ENCODE results near the gene CUX1. TPM values are rescaled to one million over a fixed set of nuclear protein-coding genes. Genes with fewer than 3 reads are reported as not detected.
"Not testable (repeated sequence)": the region's sequence is repeated elsewhere in the genome, so short reads cannot be mapped to it uniquely, and the experiment has no call there.

CUX1 gene
- total RNA-seq, 8 experiments from 2014 or later: 9.2 to 52.7 (median 24.2) TPM

DNA sequence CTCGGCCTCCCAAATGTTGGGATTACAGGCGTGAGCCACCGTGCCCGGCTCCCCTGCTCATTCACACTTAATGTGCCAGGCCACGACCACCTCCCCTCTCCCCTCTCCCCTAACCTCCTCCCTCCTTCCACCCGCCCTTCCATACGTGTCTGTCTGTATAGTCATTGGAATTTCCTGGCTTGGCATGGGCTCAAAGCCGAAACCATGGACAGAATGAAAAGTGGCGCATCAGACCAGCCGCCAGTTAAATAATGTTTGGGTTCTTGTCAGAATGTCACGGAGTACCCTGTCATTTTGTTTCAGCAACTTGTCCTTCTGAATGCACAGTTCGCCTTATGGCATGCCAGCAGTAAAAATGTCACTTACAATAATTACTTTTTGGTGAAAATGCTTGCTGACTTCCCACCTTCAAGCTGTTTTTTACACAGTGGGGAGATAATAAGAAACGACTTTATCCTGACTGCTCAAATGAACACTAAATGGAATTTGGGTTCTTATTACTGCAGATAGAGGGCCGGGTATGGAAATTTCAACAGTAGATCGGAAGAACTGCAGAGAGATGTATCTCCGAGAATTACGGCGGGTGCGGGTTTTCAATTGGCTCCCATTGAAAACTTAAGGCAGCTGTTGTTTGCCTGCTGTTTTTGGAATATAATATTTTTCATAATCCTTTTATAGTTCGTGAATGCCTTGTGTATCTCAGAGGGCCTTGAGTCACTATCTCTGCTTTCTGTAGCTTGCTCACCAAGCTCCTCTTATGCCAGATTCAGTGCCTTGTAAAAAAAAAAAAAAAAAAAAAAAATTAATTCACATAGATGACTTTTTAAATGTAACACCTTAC, 403.8 kb downstream of the CUX1 start:
- 78 to 100% (median 93%) methylated on average over 3 to 13 of the region's 20 CpGs; no CpG with 5 or more reads in 1 of the 10 experiments for WGBS, 10 experiments

DNA sequence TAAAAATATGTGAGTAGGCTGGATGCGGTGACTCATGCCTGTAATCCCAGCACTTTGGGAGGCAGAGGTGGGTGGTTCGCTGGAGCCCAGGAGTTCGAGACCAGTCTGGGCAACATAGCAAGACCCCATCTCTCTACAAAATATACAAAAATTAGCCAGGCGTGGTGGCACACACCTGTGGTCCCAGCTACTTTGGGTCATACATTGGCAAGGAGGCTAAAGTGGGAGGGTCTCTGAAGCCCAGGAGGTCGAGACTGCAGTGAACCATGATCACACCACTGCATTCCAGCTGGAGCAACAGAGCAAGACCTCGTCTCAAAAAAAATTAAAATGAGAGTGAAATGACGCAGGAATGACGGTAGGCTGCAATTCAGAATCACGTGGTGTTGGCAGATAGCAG, 404.5 kb downstream of the CUX1 start:
- no peak overlapping the region for H3K27ac ChIP-seq
- WGBS, 10 experiments: 80 to 100% (median 100%) methylated on average over 1 to 4 of the region's 9 CpGs; no CpG with 5 or more reads in 3 of the 10 experiments
- in situ Hi-C loops (cut with MboI; ENCODE audit: low pct_unique_long_range_greater_than_20kb in 2 of 9, low sequenced_read_pairs in 9 of 9, unreplicated experiment in 9 of 9): no loop called here
- peaks cover 0 to under 1% of the 10 kb centered on the region in 2 donors for H3K4me1 ChIP-seq (replicated peaks in 1 of 2)
- H3K4me3 ChIP-seq: no peak overlapping the region
- ATAC-seq (replicated peaks in 6 of 8): no peak

More for the DNA sequence above, 403.8 kb downstream of the CUX1 start:
- in situ Hi-C loops (cut with MboI; ENCODE audit: low pct_unique_long_range_greater_than_20kb in 2 of 9, low sequenced_read_pairs in 9 of 9, unreplicated experiment in 9 of 9): no loop called here
- H3K4me3 ChIP-seq: no peak overlapping the region
- no peak overlapping the region for H3K27ac ChIP-seq
- peaks cover 0 to 4% of the 10 kb centered on the region in 2 donors for H3K4me1 ChIP-seq (replicated peaks in 1 of 2)
- no peak for ATAC-seq (replicated peaks in 6 of 8)

DNA sequence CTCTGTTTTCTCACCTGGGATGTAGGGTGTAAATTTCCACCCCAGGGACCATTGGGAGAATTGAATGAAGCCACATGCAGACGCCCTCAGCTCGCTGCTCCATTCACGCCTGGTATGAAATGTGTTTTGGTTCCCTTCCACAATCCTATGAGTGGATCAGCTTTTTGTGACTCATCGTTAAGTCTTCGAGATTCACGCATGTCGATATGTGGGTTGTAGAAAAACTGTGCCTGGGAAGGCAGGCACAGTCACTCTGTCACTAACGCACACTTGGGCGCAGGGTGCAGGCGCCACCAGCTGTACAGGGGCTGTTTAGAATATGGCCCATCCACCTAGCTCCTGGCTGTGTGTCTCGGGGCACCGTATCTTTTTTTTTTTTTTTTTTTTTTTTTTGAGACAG, 405.0 kb downstream of the CUX1 start:
- H3K27ac ChIP-seq: no peak overlapping the region
- 67 to 100% (median 97%) methylated on average over 1 to 8 of the region's 12 CpGs; no CpG with 5 or more reads in 3 of the 10 experiments for WGBS, 10 experiments

DNA sequence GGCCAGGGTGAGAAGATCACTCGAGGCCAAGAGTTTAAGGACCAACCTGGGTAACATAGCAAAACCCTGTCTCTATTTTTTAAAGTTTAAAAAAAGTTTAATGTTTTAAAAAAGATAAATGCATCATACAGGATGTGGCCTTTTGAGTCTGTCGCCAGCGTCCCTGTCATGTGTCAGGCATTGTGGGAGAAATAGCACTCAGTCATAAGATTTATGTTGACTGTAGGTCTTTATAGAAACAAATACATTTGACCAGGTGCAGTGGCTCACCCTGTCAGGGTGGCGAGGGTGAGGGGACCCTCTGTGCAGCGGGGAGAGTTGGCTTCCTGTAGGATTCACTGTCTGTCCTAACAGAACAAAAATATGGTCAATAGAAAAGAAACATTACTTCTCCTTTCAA, 405.8 kb downstream of the CUX1 start:
- no peak for ATAC-seq (replicated peaks in 6 of 8)
- 86 to 100% (median 96%) methylated on average over 2 to 5 of the region's 5 CpGs; no CpG with 5 or more reads in 2 of the 10 experiments for WGBS, 10 experiments
- in situ Hi-C loops (cut with MboI; ENCODE audit: low pct_unique_long_range_greater_than_20kb in 2 of 9, low sequenced_read_pairs in 9 of 9, unreplicated experiment in 9 of 9): no loop called here

More for the DNA sequence above, 405.0 kb downstream of the CUX1 start:
- Histone ChIP-seq H3K4me1 (replicated peaks in 1 of 2) (no peaks in the 10 kb centered on the region), H3K4me3 (no peak overlapping the region)
- in situ Hi-C loops (cut with MboI; ENCODE audit: low pct_unique_long_range_greater_than_20kb in 2 of 9, low sequenced_read_pairs in 9 of 9, unreplicated experiment in 9 of 9): no loop called here
- no peak for ATAC-seq (replicated peaks in 6 of 8)

DNA sequence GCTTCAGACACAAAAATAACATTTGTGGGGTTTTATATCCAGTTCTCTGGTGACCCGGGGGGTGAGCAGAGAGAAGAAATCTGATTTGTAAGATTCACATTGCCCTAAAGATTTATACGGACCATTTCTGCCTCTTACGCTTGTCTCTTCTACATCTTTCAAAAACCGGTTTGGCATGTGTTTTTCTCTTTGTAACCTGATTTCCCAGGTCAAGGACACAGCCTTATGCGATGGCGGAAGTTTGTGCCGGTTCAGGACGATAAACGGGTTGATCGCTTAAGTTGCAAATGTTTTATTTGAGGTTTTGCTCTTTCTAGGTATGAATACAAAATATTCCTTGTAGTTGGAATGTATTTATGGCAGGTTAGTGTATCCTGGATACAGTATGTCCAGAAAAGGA, 407.6 kb downstream of the CUX1 start:
- H3K4me1 ChIP-seq (replicated peaks in 1 of 2): no peaks in the 10 kb centered on the region
- in situ Hi-C loops (cut with MboI; ENCODE audit: low pct_unique_long_range_greater_than_20kb in 2 of 9, low sequenced_read_pairs in 9 of 9, unreplicated experiment in 9 of 9): loop anchor here in 5 of 9 experiments (25.0 kb wide), 3 partner anchors 413 to 663 kb away; partner anchors contain the start of gene CUX1 (in 1 of the 5)
- H3K27ac ChIP-seq: no peak overlapping the region
- ATAC-seq (replicated peaks in 6 of 8): no peak
- H3K4me3 ChIP-seq: no peak overlapping the region
- 70 to 100% (median 90%) methylated on average over 1 to 9 of the region's 10 CpGs; no CpG with 5 or more reads in 1 of the 10 experiments for WGBS, 10 experiments

More for the DNA sequence above, 405.8 kb downstream of the CUX1 start:
- Histone ChIP-seq H3K4me1 (replicated peaks in 1 of 2) (no peaks in the 10 kb centered on the region), H3K4me3 (no peak overlapping the region), H3K27ac (no peak overlapping the region)

DNA sequence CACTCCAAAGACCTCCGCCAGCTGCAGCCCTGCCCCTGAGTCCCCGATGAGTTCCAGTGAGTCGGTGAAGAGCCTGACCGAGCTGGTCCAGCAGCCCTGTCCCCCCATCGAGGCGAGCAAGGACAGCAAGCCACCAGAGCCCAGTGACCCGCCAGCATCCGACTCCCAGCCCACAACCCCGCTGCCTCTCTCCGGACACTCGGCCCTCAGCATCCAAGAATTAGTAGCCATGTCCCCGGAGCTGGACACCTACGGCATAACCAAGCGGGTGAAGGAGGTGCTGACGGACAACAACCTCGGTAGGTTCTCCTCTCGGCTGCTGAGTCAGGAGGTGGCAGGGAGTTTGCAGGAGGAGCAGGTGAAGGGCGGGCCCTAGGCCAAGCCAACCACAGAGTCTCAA, 409.9 kb downstream of the CUX1 start:
- no peak for ATAC-seq (replicated peaks in 6 of 8)
- in situ Hi-C loops (cut with MboI; ENCODE audit: low pct_unique_long_range_greater_than_20kb in 2 of 9, low sequenced_read_pairs in 9 of 9, unreplicated experiment in 9 of 9): loop anchor here in 5 of 9 experiments (25.0 kb wide), 3 partner anchors 415 to 665 kb away; partner anchors contain the start of gene CUX1 (in 1 of the 5)
- Histone ChIP-seq H3K4me1 (replicated peaks in 1 of 2) (no peaks in the 10 kb centered on the region), H3K4me3 (no peak overlapping the region), H3K27ac (no peak overlapping the region)
- WGBS, 10 experiments: 89 to 95% (median 92%) methylated on average over 3 to 12 of the region's 18 CpGs; no CpG with 5 or more reads in 6 of the 10 experiments

DNA sequence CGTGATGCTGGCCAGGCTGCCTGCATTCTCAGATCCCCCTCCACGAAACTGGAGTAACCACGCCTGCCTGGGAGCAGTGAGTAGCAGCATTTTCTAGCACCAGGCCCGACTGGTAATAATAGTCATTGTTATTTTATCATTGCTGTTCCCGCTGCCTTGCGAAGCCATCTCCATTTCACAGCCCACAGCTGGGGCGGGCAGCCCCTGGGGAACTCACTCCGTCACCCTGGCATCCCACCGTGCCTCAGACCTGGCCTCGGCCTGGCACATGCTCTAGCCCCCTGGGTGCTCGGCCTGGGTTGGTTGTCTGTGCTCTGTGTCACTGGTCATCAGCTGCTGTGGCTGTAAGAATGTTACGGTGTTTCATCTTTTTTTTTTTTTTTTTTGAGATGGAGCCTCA, 411.5 kb downstream of the CUX1 start:
- 83 to 100% (median 100%) methylated on average over 1 to 4 of the region's 12 CpGs; no CpG with 5 or more reads in 3 of the 10 experiments for WGBS, 10 experiments

DNA sequence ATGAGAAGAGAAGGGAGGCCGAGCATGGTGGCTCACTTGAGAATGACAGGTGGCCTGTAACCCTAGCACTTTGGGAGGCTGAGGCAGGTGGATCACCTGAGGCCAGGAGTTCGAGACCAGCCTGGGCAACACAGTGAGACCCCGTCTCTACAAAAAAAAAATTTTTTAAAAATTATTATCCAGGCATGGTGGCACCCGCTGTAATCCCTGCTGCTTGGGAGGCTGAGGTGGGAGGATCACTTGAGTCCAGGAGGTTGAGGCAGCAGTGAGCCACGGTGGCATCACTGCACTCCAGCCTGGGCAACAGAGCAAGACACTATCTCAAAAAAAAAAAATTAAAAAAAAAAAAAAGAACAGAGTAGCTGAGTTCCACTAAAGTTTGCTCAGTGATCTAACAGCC, 412.7 kb downstream of the CUX1 start:
- not testable (repeated sequence) for ATAC-seq (replicated peaks in 6 of 8); H3K4me1 ChIP-seq (replicated peaks in 1 of 2); H3K4me3 ChIP-seq; H3K27ac ChIP-seq
- in situ Hi-C loops (cut with MboI; ENCODE audit: low pct_unique_long_range_greater_than_20kb in 2 of 9, low sequenced_read_pairs in 9 of 9, unreplicated experiment in 9 of 9): loop anchor here in 7 of 9 experiments (10.0 to 25.0 kb wide), 5 partner anchors 418 to 668 kb away; partner anchors contain the start of gene CUX1 (in 1 of the 7)
- 43 to 92% (median 71%) methylated on average over 1 to 4 of the region's 5 CpGs; no CpG with 5 or more reads in 3 of the 10 experiments for WGBS, 10 experiments

More for the DNA sequence above, 411.5 kb downstream of the CUX1 start:
- H3K27ac ChIP-seq: no peak overlapping the region
- no peak overlapping the region for H3K4me3 ChIP-seq
- no peaks in the 10 kb centered on the region for H3K4me1 ChIP-seq (replicated peaks in 1 of 2)
- in situ Hi-C loops (cut with MboI; ENCODE audit: low pct_unique_long_range_greater_than_20kb in 2 of 9, low sequenced_read_pairs in 9 of 9, unreplicated experiment in 9 of 9): loop anchor here in 5 of 9 experiments (25.0 kb wide), 3 partner anchors 417 to 667 kb away; partner anchors contain the start of gene CUX1 (in 1 of the 5)
- ATAC-seq (replicated peaks in 6 of 8): no peak

DNA sequence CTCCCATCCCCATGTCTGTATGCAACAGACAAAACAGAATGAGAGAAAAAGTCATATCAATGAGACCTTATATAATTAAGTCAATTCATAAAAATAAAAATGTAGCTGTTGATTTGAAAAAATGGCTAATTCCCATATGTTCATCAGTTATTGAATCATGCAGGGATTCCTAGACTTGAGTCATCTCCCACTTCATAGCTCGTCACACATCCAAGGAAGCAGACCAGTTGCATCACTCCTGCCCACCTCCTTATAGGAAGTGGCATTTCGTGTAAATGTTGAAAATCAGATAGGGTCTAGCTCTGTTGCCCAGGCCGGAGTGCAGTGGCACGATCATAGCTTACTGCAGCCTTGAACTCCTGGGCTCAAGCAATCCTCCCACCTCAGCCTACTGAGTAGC, 413.2 kb downstream of the CUX1 start:
- ATAC-seq (replicated peaks in 6 of 8): no peak
- in situ Hi-C loops (cut with MboI; ENCODE audit: low pct_unique_long_range_greater_than_20kb in 2 of 9, low sequenced_read_pairs in 9 of 9, unreplicated experiment in 9 of 9): loop anchor here in 7 of 9 experiments (10.0 to 25.0 kb wide), 5 partner anchors 418 to 668 kb away; partner anchors contain the start of gene CUX1 (in 1 of the 7)

DNA sequence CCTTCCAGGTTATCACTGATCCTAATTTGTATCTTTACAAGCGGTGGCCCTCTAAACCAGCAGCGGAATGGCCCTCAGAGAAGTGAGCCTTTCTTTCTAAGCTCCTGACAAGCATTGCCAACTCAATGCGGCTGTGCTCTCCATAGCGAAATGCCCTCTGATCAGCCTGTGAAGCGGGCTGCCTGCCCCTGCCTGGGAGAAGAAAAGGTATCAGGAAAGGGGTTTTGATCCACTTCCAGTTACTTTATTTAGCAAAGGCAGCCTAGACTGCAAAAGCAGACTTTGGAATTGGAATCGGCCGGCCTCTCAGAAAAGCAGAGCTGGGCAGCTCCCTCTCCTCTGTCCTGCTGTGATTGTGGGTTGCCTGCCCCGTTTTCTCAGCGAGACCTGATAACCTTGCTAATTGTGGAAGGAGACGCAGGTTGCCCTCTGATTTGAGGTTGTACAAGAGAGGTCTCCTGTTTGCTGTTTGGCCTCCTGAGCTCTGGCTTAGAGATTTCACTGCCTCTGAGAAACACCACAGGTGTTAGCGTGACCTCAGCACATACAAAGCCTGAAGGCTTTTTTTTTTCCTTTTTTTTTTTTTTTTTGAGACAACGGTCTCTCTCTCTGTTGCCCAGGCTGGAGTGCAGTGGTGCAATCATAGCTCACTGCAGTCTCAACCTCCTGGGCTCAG, 415.3 kb downstream of the CUX1 start:
- in situ Hi-C loops (cut with MboI; ENCODE audit: low pct_unique_long_range_greater_than_20kb in 2 of 9, low sequenced_read_pairs in 9 of 9, unreplicated experiment in 9 of 9): loop anchor here in 7 of 9 experiments (10.0 to 25.0 kb wide), 5 partner anchors 420 to 670 kb away; partner anchors contain the start of gene CUX1 (in 1 of the 7)
- Histone ChIP-seq H3K4me1 (replicated peaks in 1 of 2) (no peaks in the 10 kb centered on the region), H3K27ac (no peak overlapping the region), H3K4me3 (no peak overlapping the region)
- no peak for ATAC-seq (replicated peaks in 6 of 8)
- 83 to 100% (median 92%) methylated on average over 1 to 5 of the region's 12 CpGs; no CpG with 5 or more reads in 4 of the 10 experiments for WGBS, 10 experiments

More for the DNA sequence above, 413.2 kb downstream of the CUX1 start:
- WGBS, 10 experiments: 60 to 95% (median 88%) methylated on average over 1 to 4 of the region's 4 CpGs; no CpG with 5 or more reads in 3 of the 10 experiments
- H3K27ac ChIP-seq: no peak overlapping the region
- no peaks in the 10 kb centered on the region for H3K4me1 ChIP-seq (replicated peaks in 1 of 2)
- no peak overlapping the region for H3K4me3 ChIP-seq

DNA sequence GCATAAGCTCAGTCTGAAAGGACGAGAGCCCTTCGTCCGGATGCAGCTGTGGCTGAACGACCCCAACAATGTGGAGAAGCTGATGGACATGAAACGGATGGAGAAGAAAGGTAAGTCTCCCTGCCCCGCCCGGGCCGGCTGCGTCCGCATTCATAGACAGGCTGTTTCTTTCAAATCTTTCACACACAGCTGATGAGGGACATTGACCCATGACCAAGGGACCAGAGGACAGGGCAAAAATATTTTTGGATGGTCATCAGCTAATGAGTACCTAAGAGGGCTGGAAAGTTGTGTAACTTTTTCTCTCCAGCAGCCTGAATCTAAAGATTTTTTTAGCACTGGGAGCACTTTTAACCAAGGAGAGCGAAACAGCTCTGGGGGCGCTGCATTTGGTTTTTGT, 416.7 kb downstream of the CUX1 start:
- 80 to 100% (median 91%) methylated on average over 1 to 11 of the region's 12 CpGs; no CpG with 5 or more reads in 4 of the 10 experiments for WGBS, 10 experiments
- in situ Hi-C loops (cut with MboI; ENCODE audit: low pct_unique_long_range_greater_than_20kb in 2 of 9, low sequenced_read_pairs in 9 of 9, unreplicated experiment in 9 of 9): loop anchor here in 7 of 9 experiments (10.0 to 25.0 kb wide), 5 partner anchors 422 to 672 kb away; partner anchors contain the start of gene CUX1 (in 1 of the 7)
- Histone ChIP-seq H3K4me3 (no peak overlapping the region), H3K27ac (no peak overlapping the region), H3K4me1 (replicated peaks in 1 of 2) (no peaks in the 10 kb centered on the region)
- ATAC-seq (replicated peaks in 6 of 8): no peak

DNA sequence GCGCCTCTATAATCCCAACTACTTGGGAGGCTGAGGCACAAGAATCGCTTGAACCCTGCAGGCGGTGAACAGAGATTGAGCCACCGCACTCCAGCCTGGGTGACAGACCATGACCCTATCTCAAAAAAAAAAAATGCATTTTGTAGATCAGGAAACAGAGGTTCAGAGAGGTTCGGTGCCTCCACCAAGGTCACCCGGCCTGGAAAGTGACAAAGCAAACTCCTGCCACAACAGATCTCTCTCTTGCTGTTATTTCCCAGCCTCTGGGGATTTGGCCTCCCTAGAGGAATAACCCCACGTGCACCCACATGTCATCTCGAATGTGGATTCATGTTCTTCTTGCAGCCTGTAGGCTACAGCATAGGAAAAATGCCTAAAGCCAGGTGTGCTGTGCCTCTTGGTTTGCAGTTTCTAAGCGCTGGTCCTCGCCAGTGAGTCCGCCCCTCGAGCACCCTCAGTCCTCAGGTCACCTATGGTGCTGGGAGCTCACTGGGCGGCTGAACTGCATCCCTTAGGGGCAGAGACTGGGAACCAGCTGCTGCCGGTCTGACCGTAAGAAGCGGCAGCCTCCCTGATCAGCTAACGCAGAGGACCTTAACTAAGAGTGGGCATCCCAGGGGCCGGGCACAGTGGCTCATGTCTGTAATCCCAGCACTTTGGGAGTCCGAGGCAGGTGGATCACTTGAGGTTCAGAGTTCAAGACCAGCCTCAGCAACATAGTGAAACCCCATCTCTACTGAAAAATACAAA, 417.6 kb downstream of the CUX1 start:
- no peaks in the 10 kb centered on the region for H3K4me1 ChIP-seq (replicated peaks in 1 of 2)
- no peak overlapping the region for H3K4me3 ChIP-seq
- in situ Hi-C loops (cut with MboI; ENCODE audit: low pct_unique_long_range_greater_than_20kb in 2 of 9, low sequenced_read_pairs in 9 of 9, unreplicated experiment in 9 of 9): loop anchor here in 7 of 9 experiments (10.0 to 25.0 kb wide), 5 partner anchors 423 to 673 kb away; partner anchors contain the start of gene CUX1 (in 1 of the 7)
- no peak for ATAC-seq (replicated peaks in 6 of 8)
- 86 to 100% (median 95%) methylated on average over 1 to 13 of the region's 19 CpGs; no CpG with 5 or more reads in 2 of the 10 experiments for WGBS, 10 experiments
- H3K27ac ChIP-seq: no peak overlapping the region

All from motor neuron (in vitro differentiated cells).